Ascending aorta (tissue), 2 donors: Measurements from ENCODE around the gene YIF1A. TPM values are rescaled to one million over a fixed set of nuclear protein-coding genes. Genes with fewer than 3 reads are reported as not detected.

Experiments used
- DNase-seq, 2 donors: peaks; one replicate each; pipeline ENCODE4 v3.0.0-alpha.2; 2019; ENCODE audit warnings: low spot score in 2 of 2
- H3K27ac ChIP-seq, 2 donors: fragments of 200-600 bp; sonication (generic); one replicate each; pipeline ENCODE4 v1.5.1; 2016 to 2017; ENCODE audit warnings: mild to moderate bottlenecking in 1 of 2
- H3K27me3 ChIP-seq: fragments of 200-600 bp; sonication (generic); one replicate; pipeline ENCODE4 v1.5.1; 2017
- H3K36me3 ChIP-seq, 2 donors: fragments of 200-600 bp; sonication (generic); one replicate each; pipeline ENCODE4 v1.5.1; 2016
- H3K4me1 ChIP-seq, 2 donors: fragments of 200-600 bp; sonication (generic); one replicate each; pipeline ENCODE4 v1.5.1; 2016 to 2017; ENCODE audit warnings: mild to moderate bottlenecking in 1 of 2
- H3K4me3 ChIP-seq, 2 donors: fragments of 200-600 bp; sonication (generic); one replicate each; pipeline ENCODE4 v1.5.1; 2016 to 2017; ENCODE audit warnings: mild to moderate bottlenecking in 1 of 2
- H3K9me3 ChIP-seq, 2 donors: fragments of 200-600 bp; sonication (generic); one replicate each; pipeline ENCODE4 v1.5.1; 2016
- CTCF ChIP-seq, 3 experiments: fragments of 200-600 bp in 2 of 3; fragments of 450-650 bp in 1 of 3; sonication (generic) in 2 of 3; IDR thresholded peaks; one replicate each; pipeline ENCODE4 v1.5.1; 2016 to 2019; ENCODE audit warnings: antibody characterized with exemption in 3 of 3, mild to moderate bottlenecking in 1 of 3, moderate library complexity in 1 of 3
- intact Hi-C: fragments of 100-400 bp; cut with DNase I; formaldehyde crosslinking; loops from one replicate; pipeline ENCODE4 v1.15.1; 2023
- total RNA-seq: library from RNA; depleted of rRNA; stranded (reverse); fragments of >200 nt; gene quantifications from one replicate; pipeline ENCODE4 v1.1.0, GENCODE V29; 2016

The YIF1A gene
- total RNA-seq, 1 donor from 2014 or later: 161 TPM

GRCh38 chr11:66334605-66335442 lies 45.9 kb upstream of the YIF1A start:
- Histone ChIP-seq H3K27me3 (no peaks in the 10 kb centered on the region), H3K4me1 (peaks cover 13 to 23% of the 10 kb centered on the region in 2 donors), H3K9me3 (no peaks in the 10 kb centered on the region), H3K4me3 (peak overlapping the region; percentile 72 to 78), H3K27ac (no peak overlapping the region), H3K36me3 (peaks cover 23 to 28% of the 10 kb centered on the region in 2 donors)
- intact Hi-C loops: no loop called here
- DNase-seq: no peak
- no peak for TF ChIP-seq CTCF (IDR thresholded peaks at IDR 0.05)

- H3K36me3 ChIP-seq: peaks cover 15 to 22% of the 10 kb centered on the region in 2 donors
- no peak overlapping the region for H3K4me3 ChIP-seq
- no peak for TF ChIP-seq CTCF (IDR thresholded peaks at IDR 0.05)
- no peak overlapping the region for H3K27ac ChIP-seq
- no peaks in the 10 kb centered on the region for H3K9me3 ChIP-seq
- no peak for DNase-seq
- no peaks in the 10 kb centered on the region for H3K27me3 ChIP-seq
- intact Hi-C loops: no loop called here
- peaks cover 13 to 23% of the 10 kb centered on the region in 2 donors for H3K4me1 ChIP-seq
Measured at GRCh38 chr11:66333896-66334604, 45.1 kb upstream of the YIF1A start.

GRCh38 chr11:66333220-66333877 lies 44.4 kb upstream of the YIF1A start:
- Histone ChIP-seq H3K4me1 (peaks cover 13 to 28% of the 10 kb centered on the region in 2 donors), H3K36me3 (peaks cover 15 to 16% of the 10 kb centered on the region in 2 donors), H3K9me3 (no peaks in the 10 kb centered on the region), H3K27me3 (no peaks in the 10 kb centered on the region), H3K27ac (no peak overlapping the region), H3K4me3 (no peak overlapping the region)
- intact Hi-C loops: no loop called here
- TF ChIP-seq CTCF (IDR thresholded peaks at IDR 0.05): no peak
- no peak for DNase-seq

GRCh38 chr11:66332371-66333219 lies 43.7 kb upstream of the YIF1A start:
- no peak for TF ChIP-seq CTCF (IDR thresholded peaks at IDR 0.05)
- Histone ChIP-seq H3K27me3 (no peaks in the 10 kb centered on the region), H3K27ac (no peak overlapping the region), H3K4me1 (peaks cover 13 to 34% of the 10 kb centered on the region in 2 donors), H3K9me3 (no peaks in the 10 kb centered on the region), H3K36me3 (peaks cover 13 to 14% of the 10 kb centered on the region in 2 donors), H3K4me3 (no peak overlapping the region)
- DNase-seq: no peak
- intact Hi-C loops: no loop called here
